HCT116 (cell line): Measurements from ENCODE around the gene BATF3. TPM values are rescaled to one million over a fixed set of nuclear protein-coding genes. Genes with fewer than 3 reads are reported as not detected.
A peak's percentile ranks its signal among the peaks of the same experiment; 100 is the strongest.

Experiments used
- ATAC-seq: fragments of 200-7000 bp; cut with Tn5 transposase; 2 replicates; pipeline ENCODE4 v1.9.1; 2020; ENCODE audit warnings: mild to moderate bottlenecking, moderate library complexity
- BruUV-seq: library from RNA; stranded (reverse); fragments of 400-500 nt; replicated peaks from 2 replicates; lab custom pipeline; 2021; lab: Mats Ljungman, UMichigan
- CTCF ChIA-PET: fragments of 300-600 bp; sonication (Branson Sonifier 250); formaldehyde crosslinking; loops from one replicate; lab custom pipeline; 2021; ENCODE audit warnings: antibody characterized with exemption; lab: Charles Lee
- POLR2A ChIA-PET: fragments of 300-600, 350-600 bp; sonication (Branson Sonifier 250); formaldehyde crosslinking; loops from one replicate; lab custom pipeline; 2021; ENCODE audit warnings: antibody characterized with exemption; lab: Charles Lee
- RAD21 ChIA-PET, 2 experiments: fragments of 300-600 bp; sonication (Branson Sonifier 250); formaldehyde crosslinking; loops; one replicate each; lab custom pipeline; 2023; ENCODE audit warnings: low total read pairs in 2 of 2; ENCODE audit not compliant: uncharacterized antibody in 2 of 2, unreplicated experiment in 2 of 2, low non-redundant PET in 1 of 2; lab: Charles Lee
- DNase-seq: peaks from one replicate; pipeline ENCODE4 v3.0.0-alpha.2; 2010; ENCODE audit warnings: low read depth, low spot score
- H2AFZ ChIP-seq: fragments of 200-600 bp; shearing (Covaris generic), sonication (generic); 2 replicates; pipeline ENCODE4 v1.6.1; 2017; ENCODE audit warnings: low read depth, mixed run types, mixed read lengths, antibody characterized with exemption, low read length; ENCODE audit not compliant: poor library complexity, severe bottlenecking
- H3K27ac ChIP-seq: 2 replicates; pipeline ENCODE4 v1.5.1; 2012; ENCODE audit warnings: low read depth, low read length
- H3K27me3 ChIP-seq: fragments of 200-600 bp; sonication (generic); 2 replicates; pipeline ENCODE4 v1.6.1; 2016; ENCODE audit warnings: mixed run types, low read length, mixed read lengths; ENCODE audit not compliant: insufficient read depth
- H3K36me3 ChIP-seq, 2 experiments: fragments of 200-500 bp in 1 of 2; fragments of 200-600 bp in 1 of 2; sonication (Bioruptor generic) in 1 of 2; sonication (generic) in 1 of 2; 2 replicates each; pipeline versions ENCODE4 v1.5.1 to v1.6.1; 2014 to 2016; ENCODE audit warnings: low read length in 2 of 2, inconsistent platforms in 1 of 2, mixed read lengths in 1 of 2, mixed run types in 1 of 2; ENCODE audit not compliant: insufficient read depth in 2 of 2, control insufficient read depth in 1 of 2
- H3K4me1 ChIP-seq, 2 experiments: fragments of 200-600 bp in 1 of 2; sonication (generic) in 1 of 2; 2 replicates each; pipeline versions ENCODE4 v1.5.1 to v1.6.1; 2012 to 2017; ENCODE audit warnings: low read length in 2 of 2, inconsistent platforms in 1 of 2, mild to moderate bottlenecking in 1 of 2, mixed read lengths in 1 of 2, mixed run types in 1 of 2, moderate library complexity in 1 of 2; ENCODE audit not compliant: insufficient read depth in 2 of 2, control insufficient read depth in 1 of 2
- H3K4me2 ChIP-seq: fragments of 200-600 bp; sonication (generic); 2 replicates; pipeline ENCODE4 v1.6.1; 2017; ENCODE audit warnings: mixed run types, low read length, mixed read lengths
- H3K4me3 ChIP-seq, 2 experiments: fragments of 200-600 bp in 1 of 2; sonication (generic) in 1 of 2; replicated peaks in 1 of 2; 2 replicates each; pipeline ENCODE4 v1.5.1; 2011 to 2016; ENCODE audit warnings: low read length in 2 of 2, control low read depth in 1 of 2, low read depth in 1 of 2, mild to moderate bottlenecking in 1 of 2, mixed read lengths in 1 of 2, mixed run types in 1 of 2
- H3K79me2 ChIP-seq: fragments of 200-600 bp; sonication (generic); 2 replicates; pipeline ENCODE4 v1.6.1; 2017; ENCODE audit warnings: mild to moderate bottlenecking, mixed run types, low read length, moderate library complexity, mixed read lengths; ENCODE audit not compliant: insufficient read depth
- H3K9ac ChIP-seq: fragments of 200-600 bp; sonication (generic); 2 replicates; pipeline ENCODE4 v1.6.1; 2016; ENCODE audit warnings: low read length, mixed read lengths
- H3K9me2 ChIP-seq: fragments of 200-600 bp; sonication (generic), shearing (Covaris generic); 2 replicates; pipeline ENCODE4 v1.6.1; 2017; ENCODE audit warnings: mixed run types, mild to moderate bottlenecking, moderate library complexity; ENCODE audit not compliant: insufficient read depth
- H3K9me3 ChIP-seq, 2 experiments: fragments of 200-500 bp in 1 of 2; fragments of 200-600 bp in 1 of 2; sonication (Bioruptor generic) in 1 of 2; sonication (generic) in 1 of 2; 2 replicates each; pipeline ENCODE4 v1.6.1; 2014 to 2017; ENCODE audit warnings: low read length in 2 of 2, mixed read lengths in 2 of 2, inconsistent platforms in 1 of 2, low read depth in 1 of 2, mild to moderate bottlenecking in 1 of 2, mixed run types in 1 of 2, moderate library complexity in 1 of 2; ENCODE audit not compliant: control insufficient read depth in 1 of 2, insufficient read depth in 1 of 2
- H4K20me1 ChIP-seq: fragments of 200-600 bp; sonication (generic), shearing (Covaris generic); 2 replicates; pipeline ENCODE4 v1.6.1; 2017; ENCODE audit warnings: mixed run types, mild to moderate bottlenecking, moderate library complexity; ENCODE audit not compliant: insufficient read depth
- ATF3 ChIP-seq: IDR thresholded peaks from 2 replicates; pipeline ENCODE4 v1.6.1; 2012
- CBX3 ChIP-seq: IDR thresholded peaks from 2 replicates; pipeline ENCODE4 v1.6.1; 2012; ENCODE audit warnings: low read depth
- CTCF ChIP-seq, 3 experiments: fragments of 200-600 bp in 1 of 3; sonication (generic) in 1 of 3; IDR thresholded peaks in 2 of 3; conservative IDR thresholded peaks in 1 of 3; 2 replicates each; pipeline ENCODE4 v1.5.1; 2012 to 2017; ENCODE audit warnings: low read depth in 2 of 3, low read length in 2 of 3, antibody characterized with exemption in 1 of 3, borderline replicate concordance in 1 of 3, control low read depth in 1 of 3, mild to moderate bottlenecking in 1 of 3, mixed read lengths in 1 of 3, mixed run types in 1 of 3, moderate library complexity in 1 of 3; ENCODE audit not compliant: insufficient read depth in 1 of 3
- EGR1 ChIP-seq: IDR thresholded peaks from 2 replicates; pipeline ENCODE4 v1.6.1; 2012; ENCODE audit warnings: low read depth
- ELF1 ChIP-seq: IDR thresholded peaks from 2 replicates; pipeline ENCODE4 v1.6.1; 2012; ENCODE audit warnings: low read depth, borderline replicate concordance
- FOSL1 ChIP-seq: IDR thresholded peaks from 2 replicates; pipeline ENCODE4 v1.6.1; 2012; ENCODE audit warnings: low read depth
- JUND ChIP-seq: IDR thresholded peaks from 2 replicates; pipeline ENCODE4 v1.6.1; 2012
- REST ChIP-seq: IDR thresholded peaks from 2 replicates; pipeline ENCODE4 v1.6.1; 2012; ENCODE audit warnings: low read depth
- SIN3A ChIP-seq: IDR thresholded peaks from 2 replicates; pipeline ENCODE4 v1.6.1; 2012; ENCODE audit warnings: low read depth
- SP1 ChIP-seq: IDR thresholded peaks from 2 replicates; pipeline ENCODE4 v1.6.1; 2012; ENCODE audit warnings: low read depth
- YY1 ChIP-seq: IDR thresholded peaks from 2 replicates; pipeline ENCODE4 v1.6.1; 2011; ENCODE audit warnings: low read length, low read depth, moderate library complexity, mild to moderate bottlenecking; ENCODE audit not compliant: insufficient replicate concordance; ENCODE audit errors: extremely low read depth
- ZFX ChIP-seq: fragments of 450-650 bp; IDR thresholded peaks from 2 replicates; pipeline ENCODE4 v1.6.1; 2017
- intact Hi-C: fragments of 100-400 bp; cut with micrococcal nuclease; formaldehyde crosslinking; loops from 2 replicates; pipeline ENCODE4 v1.10.0; 2022
- total RNA-seq: library from RNA; stranded (reverse); gene quantifications from one replicate; pipeline ENCODE4 v1.2.1, GENCODE V29; 2021; ENCODE audit not compliant: unreplicated experiment

Gene BATF3
- total RNA-seq, 1 experiment from 2014 or later: 4.8 TPM

- Histone ChIP-seq H3K9me3 (no peaks in the 10 kb centered on the region), H3K27me3 (no peaks in the 10 kb centered on the region), H3K27ac (no peak overlapping the region), H4K20me1 (no peaks in the 10 kb centered on the region), H3K9me2 (no peaks in the 10 kb centered on the region), H3K9ac (no peak overlapping the region), H3K4me2 (peak overlapping the region; percentile 2; the same call in 1 of the 2 replicates), H3K4me1 (peaks cover 4 to 11% of the 10 kb centered on the region in 2 experiments), H3K4me3 (no peak overlapping the region)
- ChIA-PET POLR2A (no interaction called here), RAD21 (no interaction called here)
- no TSS peak for BruUV-seq
- intact Hi-C loops: no loop called here
- TF ChIP-seq ZFX: no peak
- no peak for TF ChIP-seq SP1
- peak; percentile 29; the same call in 1 of the 2 replicates for TF ChIP-seq FOSL1
- 0 out of 2 replicates have a peak, but pooled peaks have one; percentile 29 for TF ChIP-seq JUND
- TF ChIP-seq SIN3A: no peak
- no peak for TF ChIP-seq ELF1
- TF ChIP-seq, all 23 proteins: peak for 2
- ATAC-seq (peak; percentile 79), DNase-seq (no peak)
- CTCF ChIA-PET: interaction anchor here (0.7 to 1.0 kb wide), 2 partner anchors 28 to 245 kb away, joined by 3 read pairs; no protein-coding TSS in a partner anchor
- Histone ChIP-seq H3K79me2 (no peaks in the 10 kb centered on the region), H3K36me3 (no peaks in the 10 kb centered on the region), H2AFZ (no peak overlapping the region)
These were observed 22.0 kb upstream of the BATF3 start for GRCh38 chr1:212721388-212722247.

GRCh38 chr1:212719633-212720032, 20.0 kb upstream of the BATF3 start:
- DNase-seq (no peak), ATAC-seq (no peak)
- POLR2A ChIA-PET: no interaction called here
- H3K36me3 ChIP-seq: no peaks in the 10 kb centered on the region
- no peak overlapping the region for H3K27ac ChIP-seq
- no peak overlapping the region for H3K9ac ChIP-seq
- H4K20me1 ChIP-seq: no peaks in the 10 kb centered on the region
- H3K4me2 ChIP-seq: no peak overlapping the region
- intact Hi-C loops: no loop called here
- H2AFZ ChIP-seq: no peak overlapping the region
- no peaks in the 10 kb centered on the region for H3K79me2 ChIP-seq
- H3K9me2 ChIP-seq: no peaks in the 10 kb centered on the region
- BruUV-seq: no TSS peak
- no peaks in the 10 kb centered on the region for H3K9me3 ChIP-seq
- peaks cover 4 to 11% of the 10 kb centered on the region in 2 experiments for H3K4me1 ChIP-seq
- CTCF ChIA-PET: no interaction called here
- RAD21 ChIA-PET: no interaction called here
- H3K27me3 ChIP-seq: no peaks in the 10 kb centered on the region
- H3K4me3 ChIP-seq: no peak overlapping the region
- TF ChIP-seq REST (no peak), YY1 (no peak), CTCF (IDR thresholded peaks at IDR 0.05 in 2 of 3, conservative IDR thresholded peaks at IDR 0.05 in 1 of 3; ENCODE audit: borderline replicate concordance in 1 of 3, insufficient read depth in 1 of 3, low read depth in 2 of 3, low read length in 2 of 3) (no peak), CBX3 (no peak), ATF3 (no peak), SP1 (no peak), EGR1 (no peak)
- TF ChIP-seq, all 23 proteins: peak for 0
